ENCODE measurements around the gene ARFRP1.
"Not testable (repeated sequence)": the region's sequence is repeated elsewhere in the genome, so short reads cannot be mapped to it uniquely, and the experiment has no call there.

ARFRP1 gene

GRCh38 chr20:63671695-63672094 is 36.1 kb downstream of the ARFRP1 start:
- FAIRE-seq: not testable (repeated sequence)

GRCh38 chr20:63668351-63668750 is 39.4 kb downstream of the ARFRP1 start:
- FAIRE-seq: no peak

GRCh38 chr20:63667858-63668257 is 39.9 kb downstream of the ARFRP1 start:
- no peak for FAIRE-seq

GRCh38 chr20:63665708-63666107 is 42.1 kb downstream of the ARFRP1 start:
- no peak for FAIRE-seq

GRCh38 chr20:63664861-63665594 is 42.7 kb downstream of the ARFRP1 start:
- no peak for FAIRE-seq

GRCh38 chr20:63664143-63664851 is 43.5 kb downstream of the ARFRP1 start:
- FAIRE-seq: no peak

- FAIRE-seq: no peak
Observed at GRCh38 chr20:63663332-63664066, 44.3 kb downstream of the ARFRP1 start.

GRCh38 chr20:63662813-63663189 is 45.0 kb downstream of the ARFRP1 start:
- no peak for FAIRE-seq

GRCh38 chr20:63661959-63662812 is 45.6 kb downstream of the ARFRP1 start:
- no peak for FAIRE-seq

GRCh38 chr20:63661108-63661507 is 46.7 kb downstream of the ARFRP1 start:
- no peak for FAIRE-seq

- no peak for FAIRE-seq
Observed at GRCh38 chr20:63660622-63661021, 47.2 kb downstream of the ARFRP1 start.

GRCh38 chr20:63660174-63660573 is 47.6 kb downstream of the ARFRP1 start:
- not testable (repeated sequence) for FAIRE-seq

- FAIRE-seq: no peak
Observed at GRCh38 chr20:63659370-63659769, 48.4 kb downstream of the ARFRP1 start.

- FAIRE-seq: no peak
Observed at GRCh38 chr20:63658749-63659187, 49.0 kb downstream of the ARFRP1 start.

- peak; percentile 8 for FAIRE-seq
Observed at GRCh38 chr20:63657937-63658748, 49.6 kb downstream of the ARFRP1 start, which contains the start of gene RTEL1. RTEL1 (plus strand) TSS chr20:63658312; CDS start chr20:63659403, 1,091 bp downstream.

- no peak for FAIRE-seq
Observed at GRCh38 chr20:63657260-63657936, 50.4 kb downstream of the ARFRP1 start.

GRCh38 chr20:63656451-63656850 is 51.3 kb downstream of the ARFRP1 start:
- FAIRE-seq: no peak

GRCh38 chr20:63655249-63655648 is 52.5 kb downstream of the ARFRP1 start:
- FAIRE-seq: no peak

GRCh38 chr20:63653974-63654668 is 53.7 kb downstream of the ARFRP1 start:
- FAIRE-seq: no peak
